Measurements from ENCODE around the gene PURA.

Gene PURA

DNA sequence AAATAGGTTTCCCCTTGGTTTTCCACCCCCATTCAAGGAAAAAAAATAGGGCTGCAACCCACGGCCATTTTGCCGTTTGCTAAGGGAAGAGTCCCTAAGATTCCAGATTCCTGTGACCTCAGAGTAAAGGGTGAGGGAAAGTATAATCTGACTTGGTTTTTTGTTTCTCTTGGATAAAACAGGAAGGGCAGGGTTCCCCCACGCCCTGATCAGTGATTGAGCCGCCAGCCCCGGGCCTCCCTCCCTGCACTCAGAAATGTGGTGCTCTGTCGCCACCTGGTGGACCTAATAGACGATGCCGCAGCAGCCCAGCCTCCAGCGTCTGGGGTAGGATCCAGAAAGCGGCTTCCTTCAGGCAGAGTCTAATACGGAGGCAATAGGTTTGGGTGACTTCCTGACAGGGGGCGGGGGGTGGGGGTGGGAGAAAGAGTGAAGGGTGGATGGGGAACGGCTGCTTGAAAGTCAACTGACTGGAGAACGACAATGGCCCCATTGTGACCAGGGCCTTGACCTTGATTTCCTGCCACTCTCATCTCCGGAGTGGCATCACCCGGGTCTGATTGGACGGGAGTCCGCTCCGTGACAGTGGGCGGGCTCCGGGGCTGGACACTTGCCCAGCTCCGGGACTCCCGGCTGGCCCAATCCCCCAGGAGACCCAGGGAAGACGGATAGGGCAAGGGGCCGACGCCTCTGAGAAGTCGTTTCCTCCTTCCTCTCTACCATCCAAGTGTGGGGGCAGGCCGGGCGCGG lies 43.3 kb downstream of the PURA start:
- DNase-seq (ENCODE audit: extremely low read depth in 1 of 2, low read depth in 1 of 2), result peak; percentile 71 to 74

DNA sequence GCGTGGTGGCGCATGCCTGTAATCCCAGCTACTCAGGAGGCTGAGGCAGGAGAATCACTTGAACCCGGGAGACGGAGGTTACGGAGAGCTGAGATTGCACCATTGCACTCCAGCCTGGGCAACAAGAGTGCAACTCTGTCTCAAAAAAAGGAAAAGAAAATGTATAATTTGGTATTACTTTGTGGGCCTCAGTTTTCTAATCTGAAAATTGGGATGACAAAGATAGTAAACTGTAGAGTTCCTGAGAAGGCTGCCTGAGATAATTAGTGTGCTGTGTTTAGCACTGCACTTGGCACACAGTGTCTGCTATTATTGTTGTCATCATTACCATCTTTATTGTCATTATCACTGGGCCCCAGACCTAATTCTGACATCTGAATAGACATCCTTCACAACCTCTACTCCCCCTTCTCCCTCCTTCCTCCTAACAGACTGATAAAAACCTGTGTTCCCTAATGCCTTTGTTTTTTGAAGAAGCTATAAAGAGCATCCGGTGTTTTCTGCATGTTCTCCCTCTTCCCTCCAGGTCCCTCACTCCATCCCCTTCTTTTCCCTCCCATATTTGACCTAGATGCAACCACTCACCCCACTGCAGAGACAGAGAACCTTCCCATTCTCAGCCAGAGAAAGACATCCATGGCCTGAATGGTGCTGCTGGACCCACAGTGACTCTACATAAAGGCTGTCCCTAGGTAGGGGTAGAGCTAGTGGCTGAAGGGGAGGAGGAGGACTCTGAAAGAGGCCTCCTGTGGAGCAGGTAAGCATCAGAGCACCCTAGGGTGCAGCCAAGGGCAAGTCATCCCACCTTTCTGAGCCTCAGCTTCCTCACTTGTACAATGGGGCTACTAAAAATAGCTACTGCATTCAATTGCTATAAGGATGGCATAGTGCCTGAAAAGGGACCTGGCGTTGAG lies 45.4 kb downstream of the PURA start:
- DNase-seq (ENCODE audit: extremely low read depth in 1 of 2, low read depth in 1 of 2), result no peak

DNA sequence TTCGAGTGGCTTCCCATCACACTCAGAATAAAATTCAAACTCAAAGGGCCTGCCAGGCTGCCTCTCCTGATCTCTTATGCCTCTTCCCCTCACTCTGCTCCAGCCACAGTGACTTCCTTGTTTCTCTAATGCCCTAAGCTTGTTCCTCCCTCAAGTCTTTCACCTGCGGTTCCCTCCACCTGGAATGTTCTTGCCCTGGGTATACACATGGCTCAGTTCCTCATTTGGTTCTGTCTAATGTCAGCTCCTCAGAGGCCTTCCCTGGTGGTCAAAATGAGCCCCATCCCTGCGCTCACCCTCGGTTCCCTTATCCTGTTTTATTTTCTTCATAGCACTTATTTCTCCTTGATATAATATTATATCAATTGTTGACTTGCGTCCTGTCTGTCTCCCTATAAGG lies 48.4 kb downstream of the PURA start:
- no peak for DNase-seq (ENCODE audit: extremely low read depth in 1 of 2, low read depth in 1 of 2)

DNA sequence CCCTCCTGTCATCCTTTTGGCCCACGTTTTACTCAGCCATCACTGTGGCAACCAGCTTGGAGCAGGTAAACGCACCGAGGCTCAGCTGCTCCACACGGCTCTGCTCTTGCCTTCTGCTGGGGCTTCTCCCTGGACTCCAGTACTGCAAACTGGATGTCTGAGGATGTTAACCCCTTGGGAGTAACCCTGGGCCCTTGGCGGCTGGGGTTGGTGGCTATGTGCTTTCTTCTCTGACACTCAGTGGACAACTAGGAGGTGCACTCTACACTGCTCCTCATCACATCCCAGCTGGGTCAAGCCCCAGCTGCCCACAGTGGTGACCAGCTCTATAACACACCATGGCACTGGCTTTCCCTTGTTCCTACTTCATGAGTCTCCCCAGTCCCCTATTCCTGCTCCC lies 48.9 kb downstream of the PURA start:
- DNase-seq (ENCODE audit: extremely low read depth in 1 of 2, low read depth in 1 of 2), result no peak

DNA sequence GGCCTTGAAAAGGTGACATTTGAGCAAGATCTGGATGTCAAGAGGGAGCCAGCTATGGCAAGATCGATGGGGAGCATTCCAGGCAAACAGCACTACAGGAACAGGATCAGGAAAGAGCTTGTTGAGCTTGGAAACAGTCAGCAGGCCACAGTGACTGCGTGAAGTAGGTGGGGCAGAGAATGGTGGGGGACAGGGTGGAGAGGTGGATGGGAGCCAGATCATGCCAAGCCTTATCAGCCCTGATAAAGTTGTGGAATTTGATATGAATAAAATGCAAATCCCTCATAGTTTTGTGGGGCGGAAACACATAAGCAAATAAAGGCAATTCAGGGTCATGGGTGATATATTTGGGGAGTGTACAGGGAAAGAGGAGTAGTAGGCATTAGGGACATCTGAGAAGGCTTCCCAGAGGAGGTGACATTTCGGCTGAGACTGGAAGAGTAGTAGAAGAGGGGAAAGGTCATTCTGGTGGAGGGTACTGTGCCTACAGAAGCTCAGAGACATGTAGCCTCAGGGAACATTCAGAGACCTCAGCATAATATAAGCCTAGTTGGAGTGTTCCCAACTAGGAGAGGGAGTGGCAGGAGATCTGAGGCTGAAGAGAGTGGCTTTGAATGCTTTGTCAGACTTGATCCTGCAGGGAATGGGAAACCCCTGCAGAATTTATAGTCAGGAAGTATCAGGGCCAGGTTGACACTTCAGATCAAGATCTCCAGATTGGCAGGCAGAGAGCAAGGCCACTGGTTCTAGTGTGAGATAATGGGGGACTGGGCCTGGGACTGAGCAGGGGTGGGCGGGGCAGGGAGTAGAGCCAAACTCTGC lies 51.4 kb downstream of the PURA start:
- DNase-seq (ENCODE audit: extremely low read depth in 1 of 2, low read depth in 1 of 2), result no peak

DNA sequence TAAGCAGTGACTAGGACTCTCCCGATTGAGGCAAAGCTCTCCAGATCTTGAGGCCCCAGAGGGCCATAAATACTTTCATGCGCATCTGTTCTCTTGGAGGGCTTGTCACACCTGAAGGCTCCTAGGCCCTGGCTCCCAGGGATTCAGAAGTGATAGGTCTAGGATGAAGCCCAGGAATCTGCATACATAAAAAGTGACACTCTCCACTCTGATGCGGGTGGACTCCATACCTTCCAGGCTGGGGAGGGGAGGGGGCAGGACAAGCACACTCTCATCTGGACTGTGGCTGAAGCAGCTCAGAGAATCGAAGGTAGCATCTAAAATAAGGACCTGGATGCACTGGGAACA lies 52.0 kb downstream of the PURA start:
- no peak for DNase-seq (ENCODE audit: extremely low read depth in 1 of 2, low read depth in 1 of 2)

DNA sequence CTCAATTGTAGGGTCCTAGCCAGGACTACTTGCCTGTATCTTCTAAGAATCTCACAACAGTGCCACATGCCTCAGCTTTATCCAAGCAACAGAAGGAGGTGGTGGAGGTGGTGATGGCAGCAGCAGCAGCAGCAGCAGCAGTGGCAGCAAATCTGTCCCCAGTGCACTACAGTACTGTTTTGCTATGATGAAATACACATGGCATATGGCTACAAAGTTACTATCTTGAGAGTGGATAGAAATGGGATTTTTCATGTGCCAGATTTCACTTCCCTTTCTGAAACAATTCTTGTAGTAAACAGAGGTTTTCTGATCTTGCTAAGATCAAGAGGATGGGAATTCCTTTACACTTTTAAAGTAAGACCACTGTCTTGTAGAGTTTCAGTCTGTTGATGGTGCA lies 53.0 kb downstream of the PURA start:
- no peak for DNase-seq (ENCODE audit: extremely low read depth in 1 of 2, low read depth in 1 of 2)

DNA sequence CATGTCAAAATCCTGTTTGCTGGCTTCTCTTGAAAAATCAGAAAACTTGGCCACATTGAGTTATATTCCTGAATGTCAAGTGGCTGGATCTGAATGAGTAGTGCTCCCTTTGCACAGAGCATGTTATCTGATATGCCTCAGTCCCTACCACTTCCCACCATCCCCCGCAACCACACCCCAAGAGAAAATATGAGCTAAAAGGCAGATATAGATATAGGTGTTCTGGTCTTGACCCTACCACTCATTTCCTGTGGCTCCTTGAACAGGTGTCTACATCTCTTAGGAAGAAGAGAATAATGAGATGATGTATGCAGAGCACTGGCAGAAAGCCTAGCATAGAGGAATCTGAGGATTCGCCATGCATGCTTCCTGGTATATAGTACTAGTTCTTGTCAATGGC lies 54.5 kb downstream of the PURA start:
- DNase-seq (ENCODE audit: extremely low read depth in 1 of 2, low read depth in 1 of 2), result no peak

DNA sequence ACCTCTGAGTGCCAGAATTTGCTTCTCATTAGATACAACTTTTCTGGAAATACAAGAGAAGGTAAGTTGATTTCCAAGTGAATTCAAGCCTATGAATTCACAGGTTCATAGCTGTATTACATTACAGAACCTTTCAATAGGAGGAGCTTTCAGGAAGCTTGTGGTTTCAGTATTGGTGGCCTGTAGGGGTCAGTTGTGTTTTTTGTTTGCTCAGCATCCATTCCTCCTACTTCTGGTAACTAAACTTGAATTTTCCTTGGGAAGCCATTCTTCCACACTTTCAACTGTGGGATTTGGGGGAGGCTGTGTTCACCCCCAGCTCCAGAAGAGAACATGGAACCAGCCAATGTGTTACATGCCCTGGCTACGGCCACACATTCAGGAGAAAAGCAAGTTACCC lies 55.5 kb downstream of the PURA start:
- no peak for DNase-seq (ENCODE audit: extremely low read depth in 1 of 2, low read depth in 1 of 2)

DNA sequence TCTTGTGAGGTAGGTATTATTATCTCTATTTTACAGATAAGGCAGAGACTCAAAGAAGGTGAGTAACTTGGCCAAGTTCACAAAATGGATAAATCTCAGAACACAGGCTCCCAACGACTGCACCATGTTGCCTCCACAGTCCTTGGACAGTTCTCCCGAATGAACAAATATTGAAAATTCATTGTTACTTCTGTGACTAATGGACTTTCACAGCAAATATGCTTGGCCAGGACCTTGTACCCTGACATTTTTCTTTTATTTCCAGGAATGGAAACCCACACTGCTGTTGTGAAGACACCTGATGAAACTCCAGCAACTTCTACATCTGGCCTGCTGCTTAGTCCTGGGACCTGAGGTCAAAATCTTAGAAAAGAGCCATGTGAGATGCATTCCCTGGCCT lies 58.6 kb downstream of the PURA start:
- DNase-seq (ENCODE audit: extremely low read depth in 1 of 2, low read depth in 1 of 2), result no peak

DNA sequence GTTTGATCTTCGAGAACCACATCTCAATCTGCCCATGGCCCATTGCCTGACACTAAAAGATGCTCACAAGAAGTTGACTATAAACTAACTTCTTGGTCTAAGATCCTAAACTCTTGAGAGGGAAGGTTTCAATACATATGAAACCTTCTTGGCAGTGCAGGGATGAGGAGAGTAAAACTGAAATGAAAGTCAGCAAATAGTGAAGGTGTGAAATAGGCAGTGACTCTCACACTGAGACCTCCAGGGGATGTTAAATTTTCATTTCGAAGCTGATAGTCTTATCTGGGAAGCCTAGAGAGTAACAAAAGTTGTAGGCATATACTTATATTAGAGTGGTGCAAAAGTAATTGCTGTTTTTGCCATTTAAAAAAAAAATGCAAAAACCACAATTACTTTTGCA lies 60.1 kb downstream of the PURA start:
- no peak for DNase-seq (ENCODE audit: extremely low read depth in 1 of 2, low read depth in 1 of 2)

DNA sequence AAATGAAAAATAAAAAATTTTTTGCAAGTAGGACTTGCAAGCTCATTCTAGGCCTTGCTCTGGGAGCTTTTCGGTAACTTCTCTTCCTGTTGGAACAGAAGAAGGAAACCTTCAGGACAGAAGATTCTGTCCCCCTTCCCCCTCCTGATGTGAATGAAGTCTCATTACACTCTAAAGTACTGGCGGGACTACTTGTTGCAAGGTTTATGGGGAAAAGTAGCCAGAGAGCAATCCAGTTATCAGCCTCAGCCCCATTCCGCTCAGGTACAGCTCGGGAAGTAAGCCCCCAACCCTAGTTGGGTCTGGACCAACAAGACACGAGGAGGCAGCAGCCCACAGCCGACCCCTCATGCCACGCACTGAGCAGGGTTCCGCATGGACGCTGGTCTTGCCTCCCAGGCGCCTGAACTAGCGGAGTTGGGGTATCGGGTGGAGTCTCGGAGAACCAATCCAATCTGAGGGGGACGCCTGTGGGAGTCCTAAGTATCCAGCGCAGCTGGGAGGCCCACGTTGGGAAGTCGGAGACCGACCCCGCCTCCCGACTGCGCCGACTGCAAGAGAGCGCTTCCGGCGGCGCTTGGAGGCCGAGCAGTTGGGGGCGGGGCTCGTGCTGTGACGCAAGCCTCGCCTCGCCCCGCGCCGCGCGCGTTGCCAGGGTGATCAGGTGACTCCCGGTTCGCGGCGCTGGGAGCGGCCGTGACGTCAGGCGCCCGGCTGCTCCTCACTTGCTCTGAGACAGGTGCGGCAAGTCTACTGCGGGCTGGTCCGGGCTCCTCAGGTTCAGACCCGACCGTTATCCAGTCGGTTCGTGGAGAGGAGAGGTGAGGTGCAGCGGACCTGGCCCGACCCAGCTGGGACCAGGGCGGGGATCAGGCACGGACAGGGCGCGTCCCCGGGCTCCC lies 60.8 kb downstream of the PURA start, which contains the start of gene CYSTM1:
Gene CYSTM1 (plus strand): TSS at position 724 of the 902 bp plus-strand sequence. CDS start 19,278 bp downstream, outside the sequence.
- DNase-seq (ENCODE audit: extremely low read depth in 1 of 2, low read depth in 1 of 2), result peak; percentile 87 to 94
